Cardiac fibroblast (primary cell): ENCODE data around the gene ALCAM.

ENCODE experiments used
- DNase-seq, 2 donors: peaks; one replicate each; pipeline versions ENCODE4 v3.0.0 to v3.0.0-alpha.2; 2010; ENCODE audit warnings: low read depth in 2 of 2
- H3K4me3 ChIP-seq, 2 donors: replicated peaks in 1 of 2; 1 replicate in 1 of 2; 2 replicates in 1 of 2; pipeline ENCODE4 v1.5.1; 2011; ENCODE audit warnings: low read depth in 2 of 2, low read length in 2 of 2, mild to moderate bottlenecking in 2 of 2, moderate library complexity in 1 of 2
- TF ChIP-seq, protein P1 (sequence below): IDR thresholded peaks from one replicate; pipeline ENCODE4 v1.5.1; 2011; ENCODE audit warnings: low read depth, mild to moderate bottlenecking, low read length, inconsistent platforms

ALCAM gene

GRCh38 chr3:105458518-105459215 is 92.0 kb downstream of the ALCAM start:
- H3K4me3 ChIP-seq = no peak overlapping the region
- peak; percentile 34 to 81 for DNase-seq
- TF ChIP-seq, protein P1, sequence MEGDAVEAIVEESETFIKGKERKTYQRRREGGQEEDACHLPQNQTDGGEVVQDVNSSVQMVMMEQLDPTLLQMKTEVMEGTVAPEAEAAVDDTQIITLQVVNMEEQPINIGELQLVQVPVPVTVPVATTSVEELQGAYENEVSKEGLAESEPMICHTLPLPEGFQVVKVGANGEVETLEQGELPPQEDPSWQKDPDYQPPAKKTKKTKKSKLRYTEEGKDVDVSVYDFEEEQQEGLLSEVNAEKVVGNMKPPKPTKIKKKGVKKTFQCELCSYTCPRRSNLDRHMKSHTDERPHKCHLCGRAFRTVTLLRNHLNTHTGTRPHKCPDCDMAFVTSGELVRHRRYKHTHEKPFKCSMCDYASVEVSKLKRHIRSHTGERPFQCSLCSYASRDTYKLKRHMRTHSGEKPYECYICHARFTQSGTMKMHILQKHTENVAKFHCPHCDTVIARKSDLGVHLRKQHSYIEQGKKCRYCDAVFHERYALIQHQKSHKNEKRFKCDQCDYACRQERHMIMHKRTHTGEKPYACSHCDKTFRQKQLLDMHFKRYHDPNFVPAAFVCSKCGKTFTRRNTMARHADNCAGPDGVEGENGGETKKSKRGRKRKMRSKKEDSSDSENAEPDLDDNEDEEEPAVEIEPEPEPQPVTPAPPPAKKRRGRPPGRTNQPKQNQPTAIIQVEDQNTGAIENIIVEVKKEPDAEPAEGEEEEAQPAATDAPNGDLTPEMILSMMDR = no peak

GRCh38 chr3:105459566-105460290 is 93.0 kb downstream of the ALCAM start:
- H3K4me3 ChIP-seq = no peak overlapping the region
- TF ChIP-seq, protein P1 = no peak
- DNase-seq = peak in 1 of 2 donors; percentile 36

GRCh38 chr3:105463620-105464019 is 96.9 kb downstream of the ALCAM start:
- TF ChIP-seq, protein P1 = no peak
- H3K4me3 ChIP-seq = no peak overlapping the region
- DNase-seq = no peak

GRCh38 chr3:105465251-105465853 is 98.6 kb downstream of the ALCAM start:
- no peak for DNase-seq
- TF ChIP-seq, protein P1 = no peak
- no peak overlapping the region for H3K4me3 ChIP-seq

DNA sequence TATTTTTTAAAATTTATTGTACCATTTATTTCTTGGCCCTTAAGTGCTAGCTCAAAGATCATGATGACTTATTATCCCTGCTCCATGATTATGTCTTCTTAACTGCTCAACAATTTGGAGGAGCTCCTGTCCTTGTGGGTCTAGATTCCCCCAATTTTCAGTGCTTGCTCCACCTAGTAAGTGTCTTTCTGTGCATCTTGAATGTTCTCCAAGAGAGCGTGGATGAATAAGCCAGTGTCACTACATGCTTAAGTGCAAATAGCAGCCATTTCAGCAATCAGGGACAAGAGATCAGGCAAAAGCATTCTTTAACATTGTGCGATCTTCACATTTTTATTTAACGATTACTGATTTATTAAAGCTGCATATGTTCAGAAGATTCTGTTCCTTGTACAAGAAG is 99.4 kb downstream of the ALCAM start:
- H3K4me3 ChIP-seq = no peak overlapping the region
- DNase-seq = no peak
- TF ChIP-seq, protein P1 = no peak

GRCh38 chr3:105466495-105467404 is 100.0 kb downstream of the ALCAM start:
- no peak overlapping the region for H3K4me3 ChIP-seq
- peak in 1 of 2 donors; percentile 13 for DNase-seq
- TF ChIP-seq, protein P1 = no peak
